Measurements from ENCODE around the gene TOP3B. TPM values are rescaled to one million over a fixed set of nuclear protein-coding genes. Genes with fewer than 3 reads are reported as not detected.

Gene TOP3B
- total and polyA plus RNA-seq, 9 of the 15 experiments (the other 6 are each of a cell fraction or from before 2014, with no cell fraction given), result 3.0 to 188 (median 112) TPM

- TF ChIP-seq NFIX (CRISPR knock-in tag; IDR thresholded peaks at IDR 0.05; ENCODE audit: low read depth) (no peak), ZNF165 (CRISPR knock-in tag; IDR thresholded peaks at IDR 0.05; ENCODE audit: borderline replicate concordance) (peak; percentile 15; the same call in 1 of the 2 replicates), ZNF197 (CRISPR knock-in tag; IDR thresholded peaks at IDR 0.05; ENCODE audit: low read depth) (no peak), ZNF274 (IDR thresholded peaks at IDR 0.05; ENCODE audit: borderline replicate concordance, low read depth, low read length) (no peak), ZHX1 (conservative IDR thresholded peaks at IDR 0.05; ENCODE audit: low read length) (no peak), ZNF668 (CRISPR knock-in tag; IDR thresholded peaks at IDR 0.05) (peak; percentile 57; the same call in 1 of the 2 replicates), KDM5B (IDR thresholded peaks at IDR 0.05; ENCODE audit: insufficient replicate concordance, low read depth, low read length) (no peak), TSHZ1 (CRISPR knock-in tag; IDR thresholded peaks at IDR 0.05) (no peak), MTF1 (CRISPR knock-in tag; IDR thresholded peaks at IDR 0.05; ENCODE audit: borderline replicate concordance) (peak; percentile 61; the same call in 1 of the 2 replicates), CBX1 (IDR thresholded peaks at IDR 0.05; ENCODE audit: low read depth) (no peak), ZNF431 (CRISPR knock-in tag; IDR thresholded peaks at IDR 0.05) (no peak), CXXC5 (CRISPR knock-in tag; IDR thresholded peaks at IDR 0.05) (no peak), VEZF1 (CRISPR knock-in tag; IDR thresholded peaks at IDR 0.05) (no peak), ZBTB12 (CRISPR knock-in tag; IDR thresholded peaks at IDR 0.05) (0 out of 2 replicates have a peak, but pooled peaks have one; percentile 6), ZFP30 (CRISPR knock-in tag; IDR thresholded peaks at IDR 0.05; ENCODE audit: borderline replicate concordance) (0 out of 2 replicates have a peak, but pooled peaks have one; percentile 39), PHF20 (IDR thresholded peaks at IDR 0.05; ENCODE audit: partially characterized antibody) (peak; percentile 1), ZNF140 (CRISPR knock-in tag; IDR thresholded peaks at IDR 0.05) (0 out of 2 replicates have a peak, but pooled peaks have one; percentile 52), NONO (IDR thresholded peaks at IDR 0.05; ENCODE audit: low read depth in 2 of 2, low read length in 1 of 2) (no peak)
Measured at GRCh38 chr22:22014285-22014659, 31.7 kb upstream of the TOP3B start (continued).
